Inflammatory macrophage treated with lipopolysaccharide for 4 hours (primary cell): ENCODE measurements around the gene PRR19.
"Not testable (repeated sequence)": the region's sequence is repeated elsewhere in the genome, so short reads cannot be mapped to it uniquely, and the experiment has no call there.

Source experiments
- DNase-seq: peaks from one replicate; pipeline ENCODE4 v3.0.0-alpha.2; 2020

Gene PRR19

GRCh38 chr19:42328854-42329253 is 26.9 kb downstream of the PRR19 start:
- no peak for DNase-seq

GRCh38 chr19:42330241-42330711 is 28.3 kb downstream of the PRR19 start:
- DNase-seq = no peak

GRCh38 chr19:42331333-42331732 is 29.4 kb downstream of the PRR19 start:
- not testable (repeated sequence) for DNase-seq

- DNase-seq = no peak
Measured at GRCh38 chr19:42332059-42332458, 30.1 kb downstream of the PRR19 start.

- no peak for DNase-seq
Measured at GRCh38 chr19:42333018-42333417, 31.1 kb downstream of the PRR19 start.

- DNase-seq = no peak
Measured at GRCh38 chr19:42333975-42334696, 32.2 kb downstream of the PRR19 start.

GRCh38 chr19:42334697-42335373 is 32.9 kb downstream of the PRR19 start:
- DNase-seq = no peak

- no peak for DNase-seq
Measured at GRCh38 chr19:42335374-42335936, 33.5 kb downstream of the PRR19 start.

- no peak for DNase-seq
Measured at GRCh38 chr19:42335971-42336370, 34.0 kb downstream of the PRR19 start.

GRCh38 chr19:42339126-42339860 is 37.4 kb downstream of the PRR19 start:
- not testable (repeated sequence) for DNase-seq

GRCh38 chr19:42339922-42340321 is 38.0 kb downstream of the PRR19 start:
- not testable (repeated sequence) for DNase-seq

- DNase-seq = no peak
Measured at GRCh38 chr19:42343344-42344110, 41.6 kb downstream of the PRR19 start.

GRCh38 chr19:42344336-42344893 is 42.5 kb downstream of the PRR19 start:
- DNase-seq = no peak

GRCh38 chr19:42345191-42345812 is 43.4 kb downstream of the PRR19 start:
- DNase-seq = no peak

- no peak for DNase-seq
Measured at GRCh38 chr19:42348211-42348610, 46.3 kb downstream of the PRR19 start.

GRCh38 chr19:42349378-42350107 is 47.6 kb downstream of the PRR19 start:
- no peak for DNase-seq

- DNase-seq = no peak
Measured at GRCh38 chr19:42350417-42350816, 48.5 kb downstream of the PRR19 start.

- DNase-seq = no peak
Measured at GRCh38 chr19:42351079-42351735, 49.3 kb downstream of the PRR19 start.

- DNase-seq = no peak
Measured at GRCh38 chr19:42352301-42353259, 50.6 kb downstream of the PRR19 start.
